Kidney glomerular epithelial cell (primary cell): ENCODE measurements around the gene SRCIN1.

Source experiments
- DNase-seq: peaks from one replicate; lab custom pipeline; 2025; lab: John Stamatoyannopoulos, UW

Gene SRCIN1

GRCh38 chr17:38578229-38579082 is 27.3 kb downstream of the SRCIN1 start:
- DNase-seq = no peak

DNA sequence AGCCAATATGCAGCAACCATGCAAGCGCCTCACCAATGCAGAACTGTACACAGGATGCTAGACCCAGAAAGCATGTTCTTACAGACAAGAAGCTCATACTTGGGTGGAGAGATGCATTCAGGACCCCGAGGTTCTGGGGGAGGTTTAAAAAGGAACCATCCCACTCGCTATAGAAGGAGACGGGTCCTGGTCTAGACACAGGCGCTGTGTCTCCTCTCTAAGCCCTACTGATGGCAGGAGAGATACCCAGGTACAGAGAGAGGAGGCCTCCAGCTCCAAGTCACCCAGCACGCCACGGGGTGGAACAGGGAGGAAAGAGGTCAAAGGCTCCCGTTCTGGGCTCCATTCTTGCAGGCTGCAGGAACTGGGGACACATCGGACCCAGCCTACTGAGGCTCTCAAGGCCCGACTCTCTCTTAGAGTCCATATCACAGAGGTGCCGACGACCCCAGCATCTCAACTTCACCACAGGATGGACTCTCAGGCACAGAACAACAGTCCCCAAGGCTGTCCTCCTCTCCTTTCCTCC is 28.0 kb downstream of the SRCIN1 start:
- no peak for DNase-seq

DNA sequence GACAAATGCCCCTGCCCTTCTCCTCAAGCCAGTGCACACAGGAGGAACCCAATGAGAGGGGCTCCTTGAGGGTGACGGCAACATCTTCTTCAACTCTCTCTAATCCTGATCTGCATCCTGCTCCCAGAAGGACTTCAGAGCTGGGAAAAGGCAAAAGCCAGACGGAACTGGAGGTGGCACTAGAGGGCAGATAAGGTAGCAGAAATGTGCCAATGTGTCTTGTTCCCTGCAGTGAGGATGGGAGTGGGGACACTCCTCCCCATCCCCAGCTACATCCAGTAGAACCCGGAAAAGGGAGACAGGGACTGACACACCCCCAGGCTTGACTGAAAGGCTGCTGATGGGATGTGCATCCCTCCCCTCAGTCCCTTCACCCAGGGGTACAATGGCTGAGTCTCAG is 28.5 kb downstream of the SRCIN1 start:
- no peak for DNase-seq

DNA sequence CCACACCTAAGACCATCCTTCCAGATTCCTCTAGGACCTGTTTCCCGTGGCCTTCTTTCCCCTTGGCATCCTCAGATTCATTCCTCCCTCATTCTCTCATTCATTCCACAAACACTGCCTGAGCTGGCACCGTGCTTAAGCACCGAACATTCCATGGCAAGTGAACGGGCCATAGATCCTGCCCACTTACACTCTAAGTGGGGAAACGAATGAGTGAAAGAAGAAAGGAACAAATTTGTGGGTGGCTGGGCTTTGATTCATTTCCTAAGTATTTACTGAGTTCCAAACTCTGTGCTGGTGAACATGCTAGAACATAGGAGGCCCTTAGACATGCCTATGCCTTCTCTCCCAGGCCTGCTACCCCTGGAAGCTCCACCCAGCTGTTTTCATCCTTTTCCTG is 30.0 kb downstream of the SRCIN1 start:
- DNase-seq = no peak

- DNase-seq = no peak
Observed at GRCh38 chr17:38574712-38575111, 31.0 kb downstream of the SRCIN1 start.

- DNase-seq = no peak
Observed at GRCh38 chr17:38572669-38573365, 32.9 kb downstream of the SRCIN1 start.

GRCh38 chr17:38571833-38572668 is 33.7 kb downstream of the SRCIN1 start:
- DNase-seq = no peak

- no peak for DNase-seq
Observed at GRCh38 chr17:38569701-38570512, 35.8 kb downstream of the SRCIN1 start.

DNA sequence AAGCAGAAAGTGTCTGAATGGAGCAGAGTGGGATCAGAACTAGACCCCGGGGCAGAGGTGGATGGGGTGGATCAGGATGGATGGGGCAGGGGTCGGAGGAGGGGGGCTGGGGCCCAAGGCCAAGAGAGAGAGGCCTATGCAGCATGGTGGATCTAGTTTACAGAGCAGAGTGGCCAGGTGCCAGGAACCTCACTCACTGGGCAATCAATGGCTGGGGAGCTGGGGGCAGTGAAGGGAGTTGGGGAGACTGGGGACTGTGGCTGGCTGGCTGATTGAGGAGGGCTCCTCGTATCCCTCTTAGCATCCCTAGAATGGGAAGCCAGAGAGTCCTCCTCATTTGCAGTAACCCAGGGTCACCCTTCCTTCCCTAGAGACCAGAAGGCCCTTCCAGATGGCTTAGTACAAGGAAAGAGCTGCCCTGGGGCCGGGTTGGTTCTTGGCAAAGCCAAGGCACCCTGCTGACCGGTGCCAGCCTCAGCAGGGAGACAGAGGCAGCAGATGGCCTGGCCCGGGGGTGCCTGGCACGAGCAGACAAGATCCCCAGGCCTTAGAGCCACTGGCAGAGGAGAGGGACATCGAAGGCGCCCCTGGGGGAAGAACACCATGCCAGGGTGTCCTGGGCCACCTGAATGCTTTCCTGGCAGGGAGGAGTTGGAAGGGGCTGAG is 36.8 kb downstream of the SRCIN1 start:
- DNase-seq = no peak

GRCh38 chr17:38568274-38568673 is 37.5 kb downstream of the SRCIN1 start:
- DNase-seq = no peak

- DNase-seq = no peak
Observed at GRCh38 chr17:38567350-38567749, 38.4 kb downstream of the SRCIN1 start.

GRCh38 chr17:38566666-38567031 is 39.1 kb downstream of the SRCIN1 start:
- DNase-seq = no peak

- no peak for DNase-seq
Observed at GRCh38 chr17:38565853-38566665, 39.7 kb downstream of the SRCIN1 start.

DNA sequence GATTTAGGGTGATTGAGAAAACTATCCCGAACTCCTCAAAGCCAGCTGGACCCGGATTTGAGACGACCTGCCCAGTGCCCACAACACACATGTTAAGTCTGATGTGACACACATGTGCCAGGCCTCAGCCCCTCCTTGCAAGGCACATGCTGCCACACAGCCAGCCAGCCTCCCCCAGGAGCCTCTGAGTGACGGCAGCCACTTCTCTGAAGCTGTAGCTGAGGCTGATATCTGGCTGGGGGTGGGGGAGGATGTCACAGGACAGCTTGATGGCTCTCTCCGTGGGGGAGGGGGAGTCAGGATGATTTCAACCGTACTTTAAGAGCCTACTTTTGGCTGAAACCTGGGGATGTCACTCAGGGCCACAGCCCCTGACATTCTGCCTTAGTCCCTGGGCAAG is 40.9 kb downstream of the SRCIN1 start:
- DNase-seq = no peak

GRCh38 chr17:38564254-38564837 is 41.4 kb downstream of the SRCIN1 start:
- no peak for DNase-seq

DNA sequence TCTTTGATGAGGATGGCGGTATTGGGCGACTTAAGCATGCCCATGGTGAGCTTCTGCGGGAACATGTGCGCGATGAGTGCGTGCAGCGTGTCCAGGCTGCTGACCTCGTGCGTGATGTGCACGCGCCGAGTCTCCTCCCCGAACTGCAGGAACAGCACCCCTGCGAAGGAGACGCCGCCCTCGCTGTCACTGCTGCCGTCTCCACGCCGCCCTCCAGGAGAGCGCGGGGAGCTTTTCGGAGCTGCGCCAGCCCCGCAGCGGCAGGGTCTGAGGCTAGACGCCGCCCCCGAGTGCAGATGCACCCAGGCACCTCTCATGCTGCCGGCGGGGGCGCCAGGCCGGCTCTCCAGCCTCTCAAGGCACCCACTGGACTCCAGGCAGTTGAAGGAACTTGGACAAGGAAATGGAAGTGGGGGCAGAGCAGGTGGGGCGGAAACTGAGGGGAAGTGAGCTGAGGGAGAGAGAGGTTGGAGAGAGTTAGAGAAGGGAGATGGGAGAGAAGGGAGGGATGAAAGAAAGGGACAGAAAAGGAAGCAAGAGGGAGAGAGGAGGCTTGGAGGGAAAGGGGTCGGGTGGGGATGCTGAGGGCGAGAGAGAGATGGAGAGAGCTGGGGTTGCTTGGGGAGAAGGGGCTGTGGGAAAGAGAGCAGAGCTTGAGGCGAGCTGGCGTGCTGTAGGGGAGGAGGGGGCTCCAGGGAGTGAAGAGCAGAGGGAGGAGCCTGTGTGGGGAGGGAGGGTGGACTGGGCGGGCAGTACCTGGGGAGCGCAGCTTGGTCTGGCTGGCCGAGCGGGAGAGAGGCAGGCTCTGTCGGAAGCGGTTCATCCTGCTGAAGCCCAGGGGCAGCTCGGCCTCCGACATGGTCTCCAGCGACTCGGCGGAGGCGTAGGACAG is 42.1 kb downstream of the SRCIN1 start:
- no peak for DNase-seq

DNA sequence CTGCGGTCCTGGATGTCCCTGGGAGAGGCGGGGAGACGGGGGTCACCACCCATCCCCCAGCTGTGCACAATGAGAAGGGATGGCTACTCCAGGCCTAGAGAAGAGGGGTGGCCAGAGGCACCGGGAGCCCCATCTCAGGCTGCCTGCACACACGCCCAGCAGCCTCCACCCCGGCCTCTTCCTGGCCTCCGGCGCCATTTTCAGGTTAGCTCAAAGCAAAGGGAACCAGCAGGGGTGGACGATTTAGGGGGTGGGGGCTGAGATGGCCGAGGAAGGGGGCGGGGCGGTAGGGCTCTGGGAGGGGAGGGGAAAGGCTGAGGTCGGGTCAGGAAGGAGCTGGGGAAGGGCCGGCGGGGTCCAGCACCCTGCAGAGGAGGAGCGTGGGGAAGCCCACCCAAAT is 42.8 kb downstream of the SRCIN1 start:
- DNase-seq = no peak

GRCh38 chr17:38562215-38562569 is 43.6 kb downstream of the SRCIN1 start:
- DNase-seq = no peak
